ENCODE data around the gene EXOC4.

The EXOC4 gene

GRCh38 chr7:134056816-134057215 lies 803.9 kb downstream of the EXOC4 start:
- ChIA-PET POLR2A (ENCODE audit: low non-redundant PET) (no interaction called here), CTCF (no interaction called here)
- no peak for TF ChIP-seq CTCF (conservative IDR thresholded peaks at IDR 0.05; ENCODE audit: low read depth)
- DNase-seq (ENCODE audit: low spot score) = no peak
- H3K27ac ChIP-seq = no peak overlapping the region

GRCh38 chr7:134058521-134058920 lies 805.6 kb downstream of the EXOC4 start:
- ChIA-PET POLR2A (ENCODE audit: low non-redundant PET) (no interaction called here), CTCF (interaction anchor here (0.9 kb wide), 1 partner anchor 26 kb away, joined by 3 read pairs; no protein-coding TSS in a partner anchor)
- no peak for TF ChIP-seq CTCF (conservative IDR thresholded peaks at IDR 0.05; ENCODE audit: low read depth)
- no peak for DNase-seq (ENCODE audit: low spot score)
- H3K27ac ChIP-seq = no peak overlapping the region

GRCh38 chr7:134058980-134059379 lies 806.1 kb downstream of the EXOC4 start:
- no peak for TF ChIP-seq CTCF (conservative IDR thresholded peaks at IDR 0.05; ENCODE audit: low read depth)
- DNase-seq (ENCODE audit: low spot score) = no peak
- CTCF ChIA-PET = interaction anchor here (0.9 kb wide), 1 partner anchor 27 kb away, joined by 3 read pairs; no protein-coding TSS in a partner anchor
- H3K27ac ChIP-seq = no peak overlapping the region
- POLR2A ChIA-PET (ENCODE audit: low non-redundant PET) = no interaction called here

GRCh38 chr7:134059921-134060320 lies 807.0 kb downstream of the EXOC4 start:
- no peak for TF ChIP-seq CTCF (conservative IDR thresholded peaks at IDR 0.05; ENCODE audit: low read depth)
- H3K27ac ChIP-seq = no peak overlapping the region
- CTCF ChIA-PET = no interaction called here
- no peak for DNase-seq (ENCODE audit: low spot score)
- POLR2A ChIA-PET (ENCODE audit: low non-redundant PET) = no interaction called here

- CTCF ChIA-PET = no interaction called here
- POLR2A ChIA-PET (ENCODE audit: low non-redundant PET) = no interaction called here
- no peak for DNase-seq (ENCODE audit: low spot score)
- no peak overlapping the region for H3K27ac ChIP-seq
- no peak for TF ChIP-seq CTCF (conservative IDR thresholded peaks at IDR 0.05; ENCODE audit: low read depth)
Observed at GRCh38 chr7:134060874-134061273, 808.0 kb downstream of the EXOC4 start.

GRCh38 chr7:134062460-134062859 lies 809.6 kb downstream of the EXOC4 start:
- no peak for TF ChIP-seq CTCF (conservative IDR thresholded peaks at IDR 0.05; ENCODE audit: low read depth)
- no peak overlapping the region for H3K27ac ChIP-seq
- CTCF ChIA-PET = no interaction called here
- POLR2A ChIA-PET (ENCODE audit: low non-redundant PET) = no interaction called here
- no peak for DNase-seq (ENCODE audit: low spot score)

- DNase-seq (ENCODE audit: low spot score) = no peak
- POLR2A ChIA-PET (ENCODE audit: low non-redundant PET) = no interaction called here
- no peak overlapping the region for H3K27ac ChIP-seq
- TF ChIP-seq CTCF (conservative IDR thresholded peaks at IDR 0.05; ENCODE audit: low read depth) = no peak
- CTCF ChIA-PET = no interaction called here
Observed at GRCh38 chr7:134065415-134065814, 812.5 kb downstream of the EXOC4 start.

Measured in RWPE1 (cell line).